ENCODE data around the gene TNFAIP6. TPM values are rescaled to one million over a fixed set of nuclear protein-coding genes. Genes with fewer than 3 reads are reported as not detected.

Gene TNFAIP6
- total and polyA plus RNA-seq, 2 of the 8 experiments (the other 6 are each of a cell fraction or from before 2014, with no cell fraction given) = 1.1 to 2.0 TPM

GRCh38 chr2:151391436-151391835 lies 34.0 kb downstream of the TNFAIP6 start:
- Histone ChIP-seq H2BK15ac (ENCODE audit: low read length) (no peak overlapping the region), H3K79me1 (ENCODE audit: low read depth, low read length) (no peaks in the 10 kb centered on the region), H3K27me3 (replicated peaks in 1 of 4; ENCODE audit: control insufficient read depth in 3 of 4, extremely low read depth in 1 of 4, insufficient read depth in 3 of 4, low read length in 3 of 4) (no peaks in the 10 kb centered on the region), H2BK120ac (replicated peaks; ENCODE audit: low read depth, low read length) (no peak overlapping the region), H4K91ac (replicated peaks; ENCODE audit: insufficient read length, low read length) (no peak overlapping the region), H2AFZ (ENCODE audit: low read length) (no peak overlapping the region), H3K36me3 (ENCODE audit: control insufficient read depth in 2 of 4, insufficient read depth in 4 of 4, low read length in 3 of 4) (no peaks in the 10 kb centered on the region), H2BK20ac (ENCODE audit: low read length) (no peak overlapping the region), H3K14ac (ENCODE audit: insufficient read length) (no peak overlapping the region), H3K79me2 (ENCODE audit: control insufficient read depth in 1 of 2, insufficient read depth in 2 of 2, low read length in 2 of 2) (no peaks in the 10 kb centered on the region), H3K9ac (replicated peaks in 1 of 4; ENCODE audit: extremely low read depth in 1 of 4, low read depth in 3 of 4, low read length in 3 of 4) (no peak overlapping the region), H4K8ac (ENCODE audit: extremely low read depth, insufficient read depth, low read length) (no peak overlapping the region), H2BK5ac (ENCODE audit: low read depth, low read length) (no peak overlapping the region), H3K23ac (ENCODE audit: insufficient read length) (no peak overlapping the region), H4K20me1 (replicated peaks in 1 of 2; ENCODE audit: control insufficient read depth in 1 of 2, insufficient read depth in 2 of 2, low read length in 2 of 2) (no peaks in the 10 kb centered on the region), H3K23me2 (ENCODE audit: low read depth, low read length) (no peaks in the 10 kb centered on the region), H2BK12ac (ENCODE audit: low read depth, low read length) (no peak overlapping the region), H3K56ac (replicated peaks; ENCODE audit: insufficient read length, low read depth, low read length) (no peak overlapping the region), H4K5ac (ENCODE audit: insufficient read length, low read depth, low read length) (no peak overlapping the region), H3K4me3 (ENCODE audit: extremely low read depth in 1 of 4, insufficient read depth in 2 of 4, low read depth in 3 of 4, low read length in 4 of 4) (no peak overlapping the region), H3K9me3 (ENCODE audit: insufficient read depth in 2 of 2, low read depth in 1 of 2, low read length in 1 of 2) (no peaks in the 10 kb centered on the region; a peak in 1 of 4 replicates), H2AK5ac (ENCODE audit: low read depth, low read length) (no peak overlapping the region), H3K27ac (ENCODE audit: low read depth, low read length) (no peak overlapping the region), H3K4me1 (replicated peaks in 1 of 4; ENCODE audit: control insufficient read depth in 3 of 4, insufficient read depth in 4 of 4, low read length in 3 of 4) (no peaks in the 10 kb centered on the region), H3K4ac (replicated peaks; ENCODE audit: insufficient read length, low read depth, low read length) (no peak overlapping the region), H3K4me2 (ENCODE audit: insufficient read depth in 1 of 2, low read depth in 2 of 2, low read length in 2 of 2) (no peak overlapping the region), H3K18ac (ENCODE audit: extremely low read depth, low read length) (no peak overlapping the region)
- POLR2A ChIA-PET (ENCODE audit: partially characterized antibody) = interaction anchor here (1.4 kb wide), 1 partner anchor 142 kb away, joined by 3 read pairs; no protein-coding TSS in a partner anchor
- CTCF ChIA-PET (ENCODE audit: partially characterized antibody) = no interaction called here
- 75% methylated on average over 2 of the region's 2 CpGs; no CpG with 5 or more reads in 1 of the 2 experiments for WGBS, 2 experiments (ENCODE audit: extremely low coverage in 1 of 2, insufficient coverage in 1 of 2, insufficient read length in 1 of 2, insufficient replicate concordance in 2 of 2, low coverage in 1 of 2, low lambda C conversion rate in 2 of 2, missing lambda C conversion rate in 1 of 2)
- TF ChIP-seq CHD1 (IDR thresholded peaks at IDR 0.05; ENCODE audit: low read depth, low read length) (no peak), CREB1 (IDR thresholded peaks at IDR 0.05) (no peak), EGR1 (IDR thresholded peaks at IDR 0.05; ENCODE audit: borderline replicate concordance, low read depth, low read length) (no peak), EZH2 (IDR thresholded peaks at IDR 0.05; ENCODE audit: low read depth, low read length, severe bottlenecking) (no peak), JUND (IDR thresholded peaks at IDR 0.05; ENCODE audit: low read length) (no peak), POLR2A (IDR thresholded peaks at IDR 0.05; ENCODE audit: control extremely low read depth in 1 of 2, low read depth in 2 of 2, low read length in 2 of 2) (no peak), ZNF274 (IDR thresholded peaks at IDR 0.05; ENCODE audit: borderline replicate concordance, extremely low read depth, low read length) (no peak), RAD21 (IDR thresholded peaks at IDR 0.05 in 1 of 2, conservative IDR thresholded peaks at IDR 0.05 in 1 of 2; ENCODE audit: low read depth in 2 of 2, low read length in 2 of 2) (no peak), NANOG (IDR thresholded peaks at IDR 0.05; ENCODE audit: insufficient read depth, low read depth, low read length, poor library complexity, severe bottlenecking) (no peak)
- DNase-seq (ENCODE audit: low read depth in 1 of 2, low spot score in 2 of 2) (no peak), FAIRE-seq (peak; percentile 42)

Measured in H1 (cell line).